Activated T-helper 2 cell treated with anti-CD3 and anti-CD28 coated beads, Interferon-gamma antibody, Interleukin-2, Interleukin-4, amounts not matched to agents 10 μg/mL and 5 μg/mL and 100 μg/mL, durations not matched to agents 14 hours and 24 hours and 36 hours (primary cell): ENCODE data around the gene ASMTL. TPM values are rescaled to one million over a fixed set of nuclear protein-coding genes. Genes with fewer than 3 reads are reported as not detected.

Experiments
- DNase-seq: peaks from one replicate; pipeline ENCODE4 v3.0.0; 2021; ENCODE audit warnings: low spot score
- H3K27ac Mint-ChIP-seq: one replicate; pipeline ENCODE4 v1.8.0; 2021; ENCODE audit warnings: mixed read lengths
- H3K27me3 Mint-ChIP-seq: one replicate; pipeline ENCODE4 v1.8.0; 2021; ENCODE audit warnings: low read depth, mixed read lengths
- H3K36me3 Mint-ChIP-seq: one replicate; pipeline ENCODE4 v1.8.0; 2021; ENCODE audit warnings: low read depth, mixed read lengths
- H3K4me1 Mint-ChIP-seq: one replicate; pipeline ENCODE4 v1.8.0; 2021; ENCODE audit warnings: low read depth, mixed read lengths
- H3K4me3 Mint-ChIP-seq: one replicate; pipeline ENCODE4 v1.8.0; 2021; ENCODE audit warnings: low read depth, mild to moderate bottlenecking, moderate library complexity, mixed read lengths
- H3K9me3 Mint-ChIP-seq: one replicate; pipeline ENCODE4 v1.8.0; 2021; ENCODE audit warnings: mixed read lengths
- intact Hi-C: fragments of 100-400 bp; cut with micrococcal nuclease; formaldehyde crosslinking; loops from one replicate; pipeline ENCODE4 v1.15.1; 2023
- total RNA-seq: library from RNA; stranded (reverse); gene quantifications from 2 replicates; pipeline ENCODE4 v1.2.3, GENCODE V29; 2022

Gene ASMTL
- total RNA-seq, 1 donor from 2014 or later, result 41.8 TPM

DNA sequence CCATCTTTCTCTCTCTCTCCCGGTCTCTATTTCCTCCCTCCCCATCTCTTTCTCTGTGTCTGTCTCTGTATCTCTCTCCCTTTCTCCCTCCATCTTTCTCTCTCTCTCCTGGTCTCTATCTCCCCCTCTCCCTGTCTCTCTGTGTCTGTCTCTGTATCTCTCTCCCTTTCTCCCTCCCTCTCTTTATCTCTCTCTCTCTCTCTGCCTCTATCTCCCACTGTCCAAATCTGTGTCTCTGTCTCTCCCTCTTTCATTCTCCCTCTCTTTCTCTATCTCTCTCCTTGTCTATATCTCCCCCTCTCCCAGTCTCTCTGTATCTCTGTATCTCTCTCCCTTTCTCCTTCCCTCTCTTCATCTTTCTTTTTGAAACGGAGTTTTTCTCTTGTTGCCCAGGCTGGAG, 92.5 kb downstream of the ASMTL start:
- no peak overlapping the region for H3K27ac Mint-ChIP-seq
- intact Hi-C loops, result no loop called here
- no peak overlapping the region for H3K4me3 Mint-ChIP-seq
- H3K4me1 Mint-ChIP-seq, result no peaks in the 10 kb centered on the region
- peaks cover 65% of the 10 kb centered on the region for H3K36me3 Mint-ChIP-seq
- DNase-seq, result no peak
- no peaks in the 10 kb centered on the region for H3K27me3 Mint-ChIP-seq
- H3K9me3 Mint-ChIP-seq, result peaks cover 9% of the 10 kb centered on the region

DNA sequence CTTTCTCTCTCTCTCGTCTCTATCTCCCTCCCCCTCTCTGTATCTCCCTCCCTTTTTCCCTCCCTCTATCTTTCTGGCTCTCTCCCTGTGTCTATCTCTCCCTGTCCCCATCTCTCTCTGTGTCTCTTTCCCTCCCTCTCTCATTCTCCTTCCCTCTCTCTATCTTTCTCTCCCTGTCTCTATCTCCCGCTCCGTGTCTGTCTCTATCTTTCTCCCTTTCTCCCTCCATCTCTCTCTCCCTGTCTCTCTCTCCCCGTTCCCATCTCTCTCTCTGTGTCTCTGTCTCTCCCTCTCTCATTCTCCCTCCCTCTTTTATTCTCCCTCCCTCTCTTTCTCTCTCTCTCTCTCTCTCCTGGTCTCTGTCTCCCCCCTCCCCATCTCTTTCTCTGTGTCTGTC, 93.2 kb downstream of the ASMTL start:
- H3K27me3 Mint-ChIP-seq, result no peaks in the 10 kb centered on the region
- no peak overlapping the region for H3K27ac Mint-ChIP-seq
- H3K9me3 Mint-ChIP-seq, result peaks cover 9% of the 10 kb centered on the region
- peaks cover 60% of the 10 kb centered on the region for H3K36me3 Mint-ChIP-seq
- DNase-seq, result no peak
- H3K4me3 Mint-ChIP-seq, result no peak overlapping the region
- intact Hi-C loops, result no loop called here
- no peaks in the 10 kb centered on the region for H3K4me1 Mint-ChIP-seq

DNA sequence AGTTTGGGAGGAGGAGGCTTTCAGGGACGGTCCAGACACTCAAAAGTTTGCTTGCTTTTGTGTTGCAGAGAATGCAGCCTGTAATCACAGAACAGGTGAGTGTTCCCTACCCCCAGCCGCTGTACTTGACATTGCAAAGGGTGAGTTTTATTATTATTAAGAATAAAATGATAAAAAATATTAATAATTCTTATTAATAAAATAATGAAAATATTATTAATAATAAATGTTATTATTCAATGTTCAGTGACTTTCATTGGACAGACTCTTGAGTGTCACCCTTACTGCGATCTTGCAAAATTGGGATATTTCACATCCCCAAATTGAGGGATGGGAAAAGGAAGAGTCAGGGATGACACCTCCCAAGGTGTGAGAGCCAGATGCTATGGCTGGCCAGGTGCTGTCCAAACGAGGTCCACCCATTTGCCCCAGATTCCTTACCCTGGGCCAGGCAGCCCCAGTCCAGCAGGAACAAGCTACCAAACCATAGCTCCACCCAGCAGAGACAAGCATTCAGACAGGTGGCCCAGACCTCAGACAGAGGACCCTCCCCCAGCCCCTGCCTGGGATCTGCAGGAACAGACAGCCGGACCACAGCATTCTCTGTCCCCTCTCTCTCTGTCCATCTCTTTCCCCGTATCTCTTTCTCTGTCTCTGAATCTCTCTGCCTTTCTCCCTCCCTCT, 93.8 kb downstream of the ASMTL start:
- intact Hi-C loops, result no loop called here
- Mint-ChIP-seq H3K27ac (no peak overlapping the region), H3K36me3 (peaks cover 60% of the 10 kb centered on the region), H3K27me3 (no peaks in the 10 kb centered on the region), H3K4me3 (no peak overlapping the region), H3K4me1 (peaks cover 3% of the 10 kb centered on the region), H3K9me3 (peaks cover 9% of the 10 kb centered on the region)
- DNase-seq, result no peak

DNA sequence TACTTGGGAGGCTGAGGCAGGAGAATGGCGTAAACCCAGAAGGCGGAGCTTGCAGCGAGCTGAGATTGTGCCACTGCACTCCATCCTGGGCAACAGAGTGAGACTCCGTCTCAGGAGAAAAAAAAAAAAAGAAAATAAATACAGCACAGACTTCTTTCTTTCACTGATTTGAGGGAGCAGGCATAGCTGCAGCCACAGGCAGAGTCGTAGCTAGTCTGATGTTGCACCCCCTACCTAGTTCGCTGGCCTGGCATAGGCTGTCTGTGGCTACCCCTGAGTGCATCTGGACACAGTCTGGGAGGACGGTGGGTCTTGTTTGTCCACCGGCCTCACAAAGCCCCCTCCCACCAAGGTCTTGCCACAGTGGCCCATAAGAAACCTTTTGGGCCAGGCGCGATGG, 94.7 kb downstream of the ASMTL start:
- Mint-ChIP-seq H3K36me3 (peaks cover 59% of the 10 kb centered on the region), H3K4me3 (no peak overlapping the region), H3K27me3 (no peaks in the 10 kb centered on the region), H3K9me3 (peaks cover 9% of the 10 kb centered on the region), H3K27ac (no peak overlapping the region), H3K4me1 (peaks cover 3% of the 10 kb centered on the region)
- no peak for DNase-seq
- intact Hi-C loops, result no loop called here

DNA sequence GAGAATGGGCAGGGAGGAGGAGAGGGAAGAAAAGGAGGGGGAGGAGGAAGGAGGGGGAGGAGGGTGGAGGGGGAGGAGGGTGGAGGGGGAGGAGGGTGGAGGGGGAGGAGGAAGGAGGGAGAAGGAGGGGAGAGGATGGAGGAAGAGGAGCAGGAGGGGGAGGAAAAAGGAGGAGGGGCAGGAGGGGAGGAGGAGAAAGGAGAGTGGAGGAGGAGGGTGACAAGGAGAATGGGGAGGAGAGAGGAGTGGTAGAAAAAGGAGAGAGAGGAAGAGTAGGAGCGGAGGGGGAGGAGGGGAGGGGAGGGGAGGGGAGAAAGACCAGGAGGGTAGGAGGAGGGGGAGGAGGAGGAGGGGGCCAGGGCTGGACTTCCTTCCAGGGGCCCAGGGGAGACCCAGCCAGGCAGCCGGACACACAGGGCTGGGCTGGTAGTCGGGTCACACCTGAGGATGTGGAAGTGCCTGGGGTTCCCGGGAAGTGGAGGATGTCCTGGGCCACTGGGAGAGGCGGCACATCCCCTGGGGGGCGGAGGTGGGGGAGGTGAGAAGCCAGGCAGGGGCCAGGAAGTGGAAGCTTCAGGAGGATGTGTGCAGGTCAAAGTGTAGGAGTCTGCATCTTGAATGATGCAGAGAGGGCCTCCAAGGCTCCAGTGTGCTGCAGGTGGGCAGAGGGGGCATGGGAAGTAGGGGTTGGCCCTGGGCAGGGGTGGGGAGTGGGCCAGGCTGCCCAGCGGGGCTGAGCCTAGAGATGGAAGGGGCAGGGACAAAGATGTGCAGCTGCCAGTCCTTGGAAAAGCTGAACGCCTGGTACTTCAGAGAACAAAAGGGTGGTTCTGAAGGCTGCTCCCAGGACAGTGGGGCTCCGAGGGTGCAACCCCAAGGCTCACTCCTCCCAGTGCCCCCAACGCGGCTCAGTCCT, 97.3 kb downstream of the ASMTL start:
- peaks cover 3% of the 10 kb centered on the region for H3K4me1 Mint-ChIP-seq
- DNase-seq, result no peak
- peak overlapping the region; percentile 53 for H3K27ac Mint-ChIP-seq
- H3K27me3 Mint-ChIP-seq, result no peaks in the 10 kb centered on the region
- intact Hi-C loops, result no loop called here
- H3K9me3 Mint-ChIP-seq, result peaks cover 9% of the 10 kb centered on the region
- H3K4me3 Mint-ChIP-seq, result no peak overlapping the region
- peaks cover 53% of the 10 kb centered on the region for H3K36me3 Mint-ChIP-seq

DNA sequence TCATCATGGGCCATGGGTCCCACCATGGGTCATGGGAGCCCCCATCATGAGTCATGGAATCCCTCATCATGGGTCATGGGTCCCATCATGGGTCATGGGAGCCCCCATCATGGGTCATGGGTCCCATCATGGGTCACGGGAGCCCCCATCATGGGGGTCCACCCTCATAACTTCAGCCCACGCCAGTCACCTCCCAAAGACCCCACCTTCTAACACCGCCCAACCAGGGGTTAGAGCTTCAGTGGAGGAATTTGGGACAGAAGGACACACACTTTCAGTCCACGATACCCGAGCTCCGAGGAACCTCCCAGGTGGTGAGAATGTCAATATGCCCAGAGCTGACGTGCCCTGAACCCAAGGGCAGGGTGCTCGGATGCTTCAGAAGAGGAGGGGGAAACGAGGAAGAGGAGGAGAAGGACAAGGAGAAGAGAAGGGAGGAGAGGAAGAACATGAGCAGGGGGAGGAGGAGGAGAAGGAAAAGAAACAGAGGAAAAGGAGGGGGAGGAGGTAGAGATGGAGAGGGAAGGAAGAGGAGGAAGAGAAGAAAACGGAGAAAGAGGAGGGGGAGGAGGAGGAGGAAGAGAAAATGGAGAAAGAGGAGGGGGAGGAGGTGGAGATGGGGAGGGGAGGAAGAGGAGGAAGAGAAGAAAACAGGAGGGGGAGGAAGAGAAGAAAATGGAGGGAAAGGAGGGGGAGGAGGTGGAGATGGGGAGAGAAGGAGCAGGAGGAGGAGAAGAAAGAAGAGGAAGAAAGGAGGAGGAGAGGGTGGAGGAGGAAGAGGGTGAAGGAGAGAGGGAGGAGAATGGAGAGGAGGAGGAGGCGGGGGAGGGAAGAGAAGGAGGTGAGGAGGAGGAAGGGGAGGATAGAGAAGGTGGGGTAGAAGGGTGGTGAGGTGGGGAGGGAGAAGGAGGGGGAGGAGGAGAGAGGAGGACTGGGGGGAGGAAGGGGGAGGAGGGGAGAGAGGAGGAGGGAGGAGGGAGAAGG, 98.4 kb downstream of the ASMTL start:
- intact Hi-C loops, result no loop called here
- H3K36me3 Mint-ChIP-seq, result peaks cover 42% of the 10 kb centered on the region
- peaks cover 3% of the 10 kb centered on the region for H3K4me1 Mint-ChIP-seq
- peak overlapping the region; percentile 62 for H3K27ac Mint-ChIP-seq
- peaks cover 5% of the 10 kb centered on the region for H3K9me3 Mint-ChIP-seq
- no peaks in the 10 kb centered on the region for H3K27me3 Mint-ChIP-seq
- no peak for DNase-seq
- H3K4me3 Mint-ChIP-seq, result no peak overlapping the region

Other genes with a start within 250 kb of the ASMTL start
- gene CRLF2, start 240.3 kb downstream of the ASMTL start, total RNA-seq, result 5.6 and 6.0 TPM in 2 replicates
- 0.25 and 0.62 TPM in 2 replicates for gene CSF2RA, start 184.1 kb downstream of the ASMTL start, total RNA-seq
- 6.8 and 7.4 TPM in 2 replicates for gene IL3RA, start 116.1 kb downstream of the ASMTL start, total RNA-seq
- gene SLC25A6, start 60.8 kb downstream of the ASMTL start, total RNA-seq, result 318 and 325 TPM in 2 replicates
- gene P2RY8, start 84.3 kb upstream of the ASMTL start, total RNA-seq, result 33.1 and 34.5 TPM in 2 replicates
- gene AKAP17A, start 138.7 kb upstream of the ASMTL start, total RNA-seq, result 67.4 and 67.6 TPM in 2 replicates
- not detected in 2 replicates for gene ASMT, start 162.2 kb upstream of the ASMTL start, total RNA-seq